GM06990 (cell line): Measurements from ENCODE around the gene SLC25A19.

ENCODE experiments used
- DNase-seq: peaks from one replicate; pipeline ENCODE4 v3.0.0-alpha.2; 2011; ENCODE audit not compliant: insufficient read length; ENCODE audit errors: extremely low read depth
- H3K27me3 ChIP-seq: replicated peaks from 2 replicates; pipeline ENCODE4 v1.6.0; 2011; ENCODE audit warnings: low read length; ENCODE audit not compliant: control insufficient read depth, insufficient read depth
- H3K36me3 ChIP-seq: 2 replicates; pipeline ENCODE4 v1.5.1; 2011; ENCODE audit warnings: low read length; ENCODE audit not compliant: control insufficient read depth, insufficient read depth
- H3K4me3 ChIP-seq: replicated peaks from 2 replicates; pipeline ENCODE4 v1.5.1; 2011; ENCODE audit warnings: low read depth, mild to moderate bottlenecking, control low read depth, low read length
- CTCF ChIP-seq: IDR thresholded peaks from 2 replicates; pipeline ENCODE4 v1.5.1; 2011; ENCODE audit warnings: low read length, control low read depth, mild to moderate bottlenecking, inconsistent platforms; ENCODE audit not compliant: insufficient read depth, poor library complexity, severe bottlenecking

SLC25A19 gene

GRCh38 chr17:75269844-75270217 is 19.4 kb downstream of the SLC25A19 start:
- peaks cover 29% of the 10 kb centered on the region for H3K36me3 ChIP-seq
- peak overlapping the region; percentile 89 for H3K4me3 ChIP-seq
- no peak for DNase-seq
- no peaks in the 10 kb centered on the region for H3K27me3 ChIP-seq
- no peak for TF ChIP-seq CTCF

DNA sequence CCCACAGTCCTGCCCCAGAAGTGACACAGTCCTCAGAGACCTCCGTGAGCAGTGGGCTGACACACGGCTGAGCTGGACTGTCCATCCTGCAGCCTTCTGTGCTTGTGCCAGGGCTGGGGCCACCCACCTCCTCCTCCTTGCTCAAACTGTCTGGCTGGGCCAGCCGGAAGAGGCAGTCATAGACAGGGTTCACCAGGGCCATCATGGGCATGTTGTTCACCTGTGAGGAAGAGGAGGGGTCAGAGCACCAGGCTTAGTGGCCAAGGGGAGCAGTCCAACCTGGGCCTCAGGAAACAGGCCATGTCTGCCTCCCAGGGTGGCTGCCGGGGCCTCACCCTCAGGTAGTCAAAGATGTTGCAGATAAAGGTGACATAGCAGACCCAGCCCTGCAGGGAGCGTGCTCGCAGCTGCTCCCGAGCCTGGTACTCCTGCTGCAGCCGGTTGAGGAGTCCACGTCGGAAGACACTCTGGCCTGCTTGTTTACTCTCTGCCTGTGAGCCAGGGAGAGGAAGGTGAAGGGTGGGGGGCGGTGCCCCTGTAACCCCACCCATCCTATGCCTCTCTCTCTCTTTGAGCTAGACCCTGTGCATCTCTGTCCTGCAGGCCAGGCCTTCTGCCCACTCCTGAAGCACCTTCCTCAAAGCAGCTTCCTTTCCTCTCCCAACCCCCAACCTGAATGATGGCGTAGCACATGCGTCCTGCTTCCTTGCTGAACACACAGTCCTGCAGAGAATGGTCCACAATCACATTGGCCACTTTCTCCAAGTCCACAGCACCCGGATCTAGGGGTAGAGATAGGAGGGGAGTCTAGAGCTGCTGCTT is 21.6 kb downstream of the SLC25A19 start:
- no peak for DNase-seq
- TF ChIP-seq CTCF: no peak
- Histone ChIP-seq H3K27me3 (no peaks in the 10 kb centered on the region), H3K36me3 (peaks cover 27% of the 10 kb centered on the region), H3K4me3 (no peak overlapping the region)

DNA sequence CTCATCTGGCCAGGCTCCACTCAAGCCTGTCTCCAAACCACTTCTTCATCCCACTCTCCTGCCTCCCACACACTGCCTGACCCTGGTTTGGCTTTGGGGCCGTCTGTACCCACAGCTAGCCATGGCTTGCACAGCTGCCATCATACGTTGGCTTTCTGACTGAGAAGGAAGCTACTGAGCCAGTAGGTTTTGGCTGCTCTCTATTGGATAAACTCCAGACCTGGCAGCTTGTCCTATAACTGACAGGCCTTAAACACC is 22.2 kb downstream of the SLC25A19 start:
- no peak for TF ChIP-seq CTCF
- H3K36me3 ChIP-seq: peaks cover 27% of the 10 kb centered on the region
- no peak for DNase-seq
- H3K27me3 ChIP-seq: no peaks in the 10 kb centered on the region
- H3K4me3 ChIP-seq: no peak overlapping the region

DNA sequence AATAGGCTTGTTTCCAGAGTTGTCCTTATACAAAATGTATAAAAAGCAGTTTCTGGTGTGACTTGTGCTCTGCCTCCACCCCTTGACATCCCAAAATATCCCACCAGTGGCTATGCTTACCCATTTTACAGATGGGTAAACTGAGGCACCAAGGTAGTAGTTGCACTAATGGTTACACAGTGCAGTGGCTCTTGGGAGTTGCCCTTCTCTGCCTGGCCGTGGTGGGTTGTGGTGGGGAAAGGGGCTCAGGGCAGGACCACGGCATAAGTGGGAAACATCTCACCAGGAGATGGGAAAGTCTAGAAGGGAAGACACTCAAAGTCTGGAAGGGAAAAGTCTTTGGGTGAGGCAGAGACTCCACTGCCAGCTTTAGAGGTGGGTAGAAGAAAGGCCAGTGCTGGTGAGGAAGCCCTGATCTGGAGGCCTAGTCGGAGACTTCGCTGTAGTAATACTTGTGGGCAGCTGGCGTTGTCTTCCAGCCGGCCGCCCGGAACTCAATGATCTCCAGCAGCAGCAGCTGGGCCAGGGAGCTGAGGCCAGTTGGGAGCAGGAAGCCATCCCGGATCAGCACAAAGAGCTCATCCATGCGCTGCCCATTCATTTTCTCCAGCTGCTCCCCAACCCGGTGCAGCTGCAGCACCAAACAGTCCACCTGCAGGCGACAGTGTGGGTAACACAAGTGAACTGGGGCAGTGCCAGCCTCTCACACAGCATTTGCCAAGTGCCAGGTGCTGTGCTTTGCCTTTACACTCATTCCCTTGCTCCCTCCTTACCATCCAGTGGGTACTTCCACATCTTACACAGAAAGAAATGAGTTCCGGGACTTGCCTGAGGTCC is 22.7 kb downstream of the SLC25A19 start:
- no peaks in the 10 kb centered on the region for H3K27me3 ChIP-seq
- no peak for DNase-seq
- TF ChIP-seq CTCF: no peak

DNA sequence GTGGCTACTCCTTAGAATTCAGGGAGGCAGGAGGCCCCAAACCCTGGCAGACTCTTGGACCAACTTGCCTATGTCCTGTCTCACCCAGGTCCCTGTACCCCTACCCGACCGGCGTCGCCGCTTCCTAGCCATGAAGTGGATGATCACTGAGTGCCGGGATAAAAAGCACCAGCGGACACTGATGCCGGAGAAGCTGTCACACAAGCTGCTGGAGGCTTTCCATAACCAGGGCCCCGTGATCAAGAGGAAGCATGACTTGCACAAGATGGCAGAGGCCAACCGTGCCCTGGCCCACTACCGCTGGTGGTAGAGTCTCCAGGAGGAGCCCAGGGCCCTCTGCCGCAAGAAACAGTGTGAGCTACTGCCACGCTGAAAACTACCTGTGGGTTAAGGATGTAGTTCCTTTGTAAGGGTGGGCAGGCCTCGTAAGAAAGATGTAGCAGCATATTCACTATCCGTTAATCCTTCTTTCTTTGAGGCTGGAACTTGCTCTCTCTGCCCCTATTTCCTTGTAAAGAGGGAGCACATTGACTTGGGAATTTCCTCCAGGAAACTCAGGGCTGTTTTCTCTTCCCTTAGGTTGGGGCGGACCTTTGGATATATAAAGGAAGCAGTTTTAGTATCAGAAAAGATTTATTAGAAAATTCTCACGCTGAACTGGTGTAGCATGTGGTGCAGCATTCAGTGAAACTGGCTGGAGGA is 23.5 kb downstream of the SLC25A19 start:
- DNase-seq: no peak
- Histone ChIP-seq H3K4me3 (no peak overlapping the region), H3K27me3 (no peaks in the 10 kb centered on the region), H3K36me3 (peaks cover 27% of the 10 kb centered on the region)
- no peak for TF ChIP-seq CTCF

More for the DNA sequence above, 22.7 kb downstream of the SLC25A19 start:
- Histone ChIP-seq H3K4me3 (no peak overlapping the region), H3K36me3 (peaks cover 27% of the 10 kb centered on the region)
